Glomerular endothelial cell (primary cell): ENCODE measurements around the gene CDC45. TPM values are rescaled to one million over a fixed set of nuclear protein-coding genes. Genes with fewer than 3 reads are reported as not detected.

ENCODE experiments used
- DNase-seq: peaks from one replicate; pipeline ENCODE4 v3.0.0-alpha.2; 2011; ENCODE audit warnings: low read depth, low spot score; ENCODE audit errors: extremely low read depth
- total RNA-seq: library from RNA; depleted of rRNA; stranded (reverse); fragments of >200 nt; gene quantifications from 2 replicates; pipeline ENCODE4 v1.2.3, GENCODE V29; 2015

The CDC45 gene
- total RNA-seq, 1 donor from 2014 or later: 11.5 TPM

- no peak for DNase-seq
Observed at GRCh38 chr22:19553201-19553600, 73.5 kb downstream of the CDC45 start.

GRCh38 chr22:19554834-19555404 is 75.2 kb downstream of the CDC45 start:
- DNase-seq: no peak

GRCh38 chr22:19555651-19556050 is 75.9 kb downstream of the CDC45 start:
- no peak for DNase-seq

GRCh38 chr22:19556963-19557545 is 77.3 kb downstream of the CDC45 start:
- DNase-seq: no peak

- no peak for DNase-seq
Observed at GRCh38 chr22:19559324-19559811, 79.6 kb downstream of the CDC45 start.

GRCh38 chr22:19559956-19560355 is 80.2 kb downstream of the CDC45 start:
- no peak for DNase-seq

- DNase-seq: peak; percentile 91
Observed at GRCh38 chr22:19565382-19566278, 85.9 kb downstream of the CDC45 start.

GRCh38 chr22:19566279-19567156 is 86.8 kb downstream of the CDC45 start:
- no peak for DNase-seq

GRCh38 chr22:19567157-19568009 is 87.7 kb downstream of the CDC45 start:
- no peak for DNase-seq

- no peak for DNase-seq
Observed at GRCh38 chr22:19568337-19569275, 88.9 kb downstream of the CDC45 start.

GRCh38 chr22:19569276-19569640 is 89.5 kb downstream of the CDC45 start:
- DNase-seq: no peak

GRCh38 chr22:19569976-19570375 is 90.3 kb downstream of the CDC45 start:
- DNase-seq: no peak

Other genes with a start within 250 kb of the CDC45 start
- gene CLTCL1, start 188.2 kb upstream of the CDC45 start, total RNA-seq: 2.1 and 7.8 TPM in 2 replicates
- 26.4 and 32.6 TPM in 2 replicates for gene HIRA, start 48.2 kb upstream of the CDC45 start, total RNA-seq
- 23.8 and 44.7 TPM in 2 replicates for gene MRPL40, start 47.4 kb upstream of the CDC45 start, total RNA-seq
- gene C22orf39, start 32.2 kb upstream of the CDC45 start, total RNA-seq: 23.4 and 32.3 TPM in 2 replicates
- gene UFD1, start 727 bp upstream of the CDC45 start, total RNA-seq: 66.2 and 81.9 TPM in 2 replicates
- 1,303 and 1,795 TPM in 2 replicates for gene CLDN5, start 44.5 kb downstream of the CDC45 start, total RNA-seq
- 7.7 and 18.9 TPM in 2 replicates for gene SEPTIN5, start 234.6 kb downstream of the CDC45 start, total RNA-seq
- gene GP1BB, start 243.6 kb downstream of the CDC45 start, total RNA-seq: 0.78 and 8.8 TPM in 2 replicates